HEK293 (cell line): ENCODE measurements around the gene GPR17.

Source experiments
- CTCF ChIA-PET: fragments of 350-600 bp; formaldehyde crosslinking; extraction: SDS; loops from one replicate; lab custom pipeline; 2021; ENCODE audit warnings: antibody characterized with exemption; lab: Yijun Ruan, JAX
- POLR2A ChIA-PET: fragments of 300-600 bp; formaldehyde crosslinking; extraction: SDS; loops from one replicate; lab custom pipeline; 2020; ENCODE audit warnings: antibody characterized with exemption, inconsistent platforms; lab: Yijun Ruan, JAX
- H3K27ac ChIP-seq: fragments of 200-500 bp; sonication (Bioruptor generic); 2 replicates; pipeline ENCODE4 v1.5.1; 2014; ENCODE audit warnings: low read depth, low read length, control low read depth, inconsistent platforms; ENCODE audit errors: extremely low read depth
- H3K36me3 ChIP-seq, 2 experiments: fragments of 200-500 bp in 1 of 2; sonication (Bioruptor generic) in 1 of 2; 1 replicate in 1 of 2; 2 replicates in 1 of 2; pipeline ENCODE4 v1.5.1; 2014 to 2017; ENCODE audit warnings: inconsistent platforms in 2 of 2, low read length in 2 of 2; ENCODE audit not compliant: control insufficient read depth in 2 of 2, insufficient read depth in 1 of 2
- H3K4me1 ChIP-seq: fragments of 200-500 bp; sonication (Bioruptor generic); 2 replicates; pipeline ENCODE4 v1.5.1; 2014; ENCODE audit warnings: mild to moderate bottlenecking, low read length, inconsistent platforms; ENCODE audit not compliant: control insufficient read depth, insufficient read depth
- H3K4me3 ChIP-seq: 2 replicates; pipeline ENCODE4 v1.5.1; 2011; ENCODE audit warnings: low read depth, mild to moderate bottlenecking, control low read depth, low read length, moderate library complexity
- H3K9me3 ChIP-seq: fragments of 200-500 bp; sonication (Bioruptor generic); 2 replicates; pipeline ENCODE4 v1.5.1; 2014; ENCODE audit warnings: low read depth, low read length, inconsistent platforms; ENCODE audit not compliant: control insufficient read depth, insufficient read depth
- BCL11A ChIP-seq: fragments of 450-650 bp; formaldehyde crosslinking; IDR thresholded peaks from 2 replicates; pipeline ENCODE4 v1.5.1; 2016; ENCODE audit warnings: low read depth, missing biosample characterization, missing genetic modification characterization
- BCL11B ChIP-seq: fragments of 450-650 bp; formaldehyde crosslinking; IDR thresholded peaks from 2 replicates; pipeline ENCODE4 v1.5.1; 2016; ENCODE audit warnings: low read depth, missing biosample characterization, missing genetic modification characterization
- MZF1 ChIP-seq: fragments of 450-650 bp; formaldehyde crosslinking; IDR thresholded peaks from 2 replicates; pipeline ENCODE4 v1.5.1; 2017; ENCODE audit warnings: missing biosample characterization, missing genetic modification characterization, borderline replicate concordance
- PATZ1 ChIP-seq: fragments of 450-650 bp; formaldehyde crosslinking; IDR thresholded peaks from 2 replicates; pipeline ENCODE4 v1.5.1; 2016; ENCODE audit warnings: missing biosample characterization, missing genetic modification characterization
- ZBTB6 ChIP-seq: fragments of 450-650 bp; formaldehyde crosslinking; IDR thresholded peaks from 2 replicates; pipeline ENCODE4 v1.5.1; 2017; ENCODE audit warnings: missing biosample characterization, missing genetic modification characterization
- ZNF112 ChIP-seq: fragments of 450-650 bp; formaldehyde crosslinking; IDR thresholded peaks from 2 replicates; pipeline ENCODE4 v1.5.0; 2017; ENCODE audit warnings: missing biosample characterization, missing genetic modification characterization
- ZNF280C ChIP-seq: fragments of 450-650 bp; formaldehyde crosslinking; IDR thresholded peaks from 2 replicates; pipeline ENCODE4 v1.5.1; 2016; ENCODE audit warnings: missing biosample characterization, missing genetic modification characterization
- ZNF48 ChIP-seq: fragments of 450-650 bp; formaldehyde crosslinking; IDR thresholded peaks from 2 replicates; pipeline ENCODE4 v1.5.1; 2016; ENCODE audit warnings: missing biosample characterization, missing genetic modification characterization
- ZNF521 ChIP-seq: fragments of 450-650 bp; formaldehyde crosslinking; IDR thresholded peaks from 2 replicates; pipeline ENCODE4 v1.5.1; 2017; ENCODE audit warnings: missing biosample characterization, mild to moderate bottlenecking, missing genetic modification characterization
- ZNF549 ChIP-seq: fragments of 450-650 bp; IDR thresholded peaks from 2 replicates; pipeline ENCODE4 v1.5.1; 2018; ENCODE audit warnings: missing biosample characterization, missing genetic modification characterization, mild to moderate bottlenecking, inconsistent platforms, moderate library complexity
- ZNF558 ChIP-seq: fragments of 450-650 bp; formaldehyde crosslinking; IDR thresholded peaks from 2 replicates; pipeline ENCODE4 v1.5.1; 2016; ENCODE audit warnings: missing biosample characterization, missing genetic modification characterization
- ZNF623 ChIP-seq: fragments of 450-650 bp; formaldehyde crosslinking; IDR thresholded peaks from 2 replicates; pipeline ENCODE4 v1.5.1; 2016; ENCODE audit warnings: missing biosample characterization, missing genetic modification characterization
- ZNF660 ChIP-seq: fragments of 450-650 bp; IDR thresholded peaks from 2 replicates; pipeline ENCODE4 v1.5.1; 2018; ENCODE audit warnings: missing biosample characterization, mild to moderate bottlenecking, missing genetic modification characterization
- ZNF670 ChIP-seq: fragments of 450-650 bp; formaldehyde crosslinking; IDR thresholded peaks from 2 replicates; pipeline ENCODE4 v1.5.1; 2016; ENCODE audit warnings: missing biosample characterization, missing genetic modification characterization, low read depth

Gene GPR17

GRCh38 chr2:127614246-127614645 is 31.7 kb upstream of the GPR17 start (continued):
- TF ChIP-seq ZNF280C (tag by site-specific recombination) (no peak), BCL11A (tag by site-specific recombination) (no peak)
- TF ChIP-seq, all 188 proteins: peak for 0

- POLR2A ChIA-PET: no interaction called here
- CTCF ChIA-PET: interaction anchor here (0.6 kb wide), 1 partner anchor 24 kb away, joined by 3 read pairs; no protein-coding TSS in a partner anchor
- Histone ChIP-seq H3K27ac (no peak overlapping the region), H3K36me3 (no peaks in the 10 kb centered on the region), H3K4me1 (no peaks in the 10 kb centered on the region), H3K4me3 (no peak overlapping the region), H3K9me3 (peaks cover 3% of the 10 kb centered on the region; the same call in 1 of the 2 replicates)
- no peak for TF ChIP-seq ZNF112 (tag by site-specific recombination)
- TF ChIP-seq ZNF48 (tag by site-specific recombination): no peak
- no peak for TF ChIP-seq ZNF521
- no peak for TF ChIP-seq ZBTB6 (tag by site-specific recombination)
- no peak for TF ChIP-seq ZNF660 (tag by site-specific recombination)
- TF ChIP-seq ZNF549: no peak
- no peak for TF ChIP-seq ZNF558 (tag by site-specific recombination)
These were observed 31.2 kb upstream of the GPR17 start for GRCh38 chr2:127614731-127615130.

- Histone ChIP-seq H3K4me3 (no peak overlapping the region), H3K36me3 (no peaks in the 10 kb centered on the region), H3K9me3 (peaks cover 3% of the 10 kb centered on the region; the same call in 1 of the 2 replicates), H3K4me1 (no peaks in the 10 kb centered on the region), H3K27ac (no peak overlapping the region)
- ChIA-PET CTCF (interaction anchor here (0.6 to 1.2 kb wide), 2 partner anchors 23 to 24 kb away, joined by 3 to 6 read pairs; no protein-coding TSS in a partner anchor), POLR2A (no interaction called here)
- TF ChIP-seq ZNF623 (tag by site-specific recombination) (no peak), ZNF670 (tag by site-specific recombination) (no peak), BCL11B (tag by site-specific recombination) (no peak), MZF1 (tag by site-specific recombination) (no peak), PATZ1 (tag by site-specific recombination) (no peak)
- TF ChIP-seq, all 188 proteins: peak for 0
These were observed 30.3 kb upstream of the GPR17 start for GRCh38 chr2:127615511-127616166.
